GM18951 (cell line): Measurements from ENCODE around the gene MAP4K4.

Experiments
- POLR2A ChIP-seq: IDR thresholded peaks from 4 replicates; pipeline ENCODE4 v1.6.1; 2011; ENCODE audit warnings: mild to moderate bottlenecking; ENCODE audit not compliant: insufficient read length, insufficient read depth; ENCODE audit errors: extremely low read depth
- in situ Hi-C: fragments of 300-500 bp; cut with MboI; formaldehyde crosslinking; loops from one replicate; pipeline ENCODE4 v1.12.0; 2022; ENCODE audit warnings: low sequenced_read_pairs, mixed read lengths, inconsistent platforms; ENCODE audit not compliant: unreplicated experiment

MAP4K4 gene

GRCh38 chr2:101717071-101717845 is 19.8 kb downstream of the MAP4K4 start:
- in situ Hi-C loops = no loop called here
- TF ChIP-seq POLR2A = no peak

GRCh38 chr2:101718479-101718878 is 21.0 kb downstream of the MAP4K4 start:
- in situ Hi-C loops = no loop called here
- TF ChIP-seq POLR2A = no peak

GRCh38 chr2:101718993-101719571 is 21.6 kb downstream of the MAP4K4 start:
- in situ Hi-C loops = no loop called here
- no peak for TF ChIP-seq POLR2A

- no peak for TF ChIP-seq POLR2A
- in situ Hi-C loops = no loop called here
These were observed 23.2 kb downstream of the MAP4K4 start for GRCh38 chr2:101720732-101721131.

GRCh38 chr2:101722864-101723263 is 25.4 kb downstream of the MAP4K4 start:
- in situ Hi-C loops = no loop called here
- TF ChIP-seq POLR2A = no peak

GRCh38 chr2:101723371-101724124 is 26.0 kb downstream of the MAP4K4 start:
- in situ Hi-C loops = no loop called here
- no peak for TF ChIP-seq POLR2A

GRCh38 chr2:101724125-101724474 is 26.6 kb downstream of the MAP4K4 start:
- in situ Hi-C loops = no loop called here

GRCh38 chr2:101725038-101725437 is 27.5 kb downstream of the MAP4K4 start:
- no peak for TF ChIP-seq POLR2A
- in situ Hi-C loops = no loop called here

More at GRCh38 chr2:101724125-101724474, 26.6 kb downstream of the MAP4K4 start:
- no peak for TF ChIP-seq POLR2A

- TF ChIP-seq POLR2A = no peak
- in situ Hi-C loops = no loop called here
These were observed 28.1 kb downstream of the MAP4K4 start for GRCh38 chr2:101725515-101726192.

GRCh38 chr2:101728865-101729264 is 31.4 kb downstream of the MAP4K4 start:
- in situ Hi-C loops = no loop called here

GRCh38 chr2:101729521-101730190 is 32.1 kb downstream of the MAP4K4 start:
- in situ Hi-C loops = no loop called here
- TF ChIP-seq POLR2A = no peak

More at GRCh38 chr2:101728865-101729264, 31.4 kb downstream of the MAP4K4 start:
- no peak for TF ChIP-seq POLR2A

- in situ Hi-C loops = no loop called here
These were observed 33.9 kb downstream of the MAP4K4 start for GRCh38 chr2:101731221-101732054.

GRCh38 chr2:101732199-101732598 is 34.7 kb downstream of the MAP4K4 start:
- TF ChIP-seq POLR2A = no peak
- in situ Hi-C loops = no loop called here

More at GRCh38 chr2:101731221-101732054, 33.9 kb downstream of the MAP4K4 start:
- TF ChIP-seq POLR2A = no peak
